ENCODE data around the gene HERPUD1.

- TF ChIP-seq CTCF (IDR thresholded peaks at IDR 0.05; ENCODE audit: insufficient read depth, low read length, poor library complexity, severe bottlenecking) = no peak
- no peak for TF ChIP-seq EZH2phosphoT487 (conservative IDR thresholded peaks at IDR 0.05; ENCODE audit: low read length)
These were observed 42.7 kb upstream of the HERPUD1 start for GRCh38 chr16:56889206-56889605.
